HG02588 (cell line): Measurements from ENCODE around the gene SND1.
"Not testable (repeated sequence)": the region's sequence is repeated elsewhere in the genome, so short reads cannot be mapped to it uniquely, and the experiment has no call there.

ENCODE experiments used
- ATAC-seq: cut with Tn5 transposase; IDR thresholded peaks from one replicate; pipeline ENCODE4 v1.9.1; 2021; ENCODE audit warnings: mild to moderate bottlenecking, moderate library complexity; ENCODE audit not compliant: unreplicated experiment

SND1 gene

GRCh38 chr7:127822822-127823508, 171.0 kb downstream of the SND1 start:
- no peak for ATAC-seq

- no peak for ATAC-seq
These were observed 172.7 kb downstream of the SND1 start for GRCh38 chr7:127824682-127825081.

GRCh38 chr7:127828843-127829500, 177.0 kb downstream of the SND1 start:
- ATAC-seq, result no peak

- no peak for ATAC-seq
These were observed 179.6 kb downstream of the SND1 start for GRCh38 chr7:127831318-127832219.

- no peak for ATAC-seq
These were observed 180.6 kb downstream of the SND1 start for GRCh38 chr7:127832592-127832991.

GRCh38 chr7:127833641-127834040, 181.6 kb downstream of the SND1 start:
- ATAC-seq, result no peak

- ATAC-seq, result no peak
These were observed 183.7 kb downstream of the SND1 start for GRCh38 chr7:127835679-127836078.

- ATAC-seq, result not testable (repeated sequence)
These were observed 185.9 kb downstream of the SND1 start for GRCh38 chr7:127837816-127838410.

- no peak for ATAC-seq
These were observed 186.9 kb downstream of the SND1 start for GRCh38 chr7:127838816-127839415.

GRCh38 chr7:127840226-127840951, 188.4 kb downstream of the SND1 start:
- ATAC-seq, result no peak

- ATAC-seq, result no peak
These were observed 192.2 kb downstream of the SND1 start for GRCh38 chr7:127844165-127844564.

GRCh38 chr7:127844707-127845331, 192.8 kb downstream of the SND1 start:
- ATAC-seq, result no peak

GRCh38 chr7:127845522-127846214, 193.7 kb downstream of the SND1 start:
- ATAC-seq, result no peak

- no peak for ATAC-seq
These were observed 195.6 kb downstream of the SND1 start for GRCh38 chr7:127847641-127848040.

GRCh38 chr7:127848241-127848640, 196.2 kb downstream of the SND1 start:
- no peak for ATAC-seq

GRCh38 chr7:127850195-127850594, 198.2 kb downstream of the SND1 start:
- ATAC-seq, result no peak

GRCh38 chr7:127854383-127854782, 202.4 kb downstream of the SND1 start:
- ATAC-seq, result no peak

- no peak for ATAC-seq
These were observed 205.5 kb downstream of the SND1 start for GRCh38 chr7:127857464-127857841.
